Lung (tissue), 12 donors: ENCODE results near the gene POLR3B. TPM values are rescaled to one million over a fixed set of nuclear protein-coding genes. Genes with fewer than 3 reads are reported as not detected.

Source experiments
- ATAC-seq: fragments of 200-7000 bp; cut with Tn5 transposase; one replicate; pipeline ENCODE4 v1.9.1; 2020; ENCODE audit warnings: moderate number of reproducible peaks; ENCODE audit not compliant: insufficient read depth, low FRiP score
- DNase-seq, 3 donors: peaks; one replicate each; pipeline ENCODE4 v3.0.0-alpha.2; 2013 to 2017
- H3K27ac ChIP-seq, 2 donors: one replicate each; pipeline ENCODE4 v1.5.1; 2013; ENCODE audit warnings: mild to moderate bottlenecking in 2 of 2, moderate library complexity in 2 of 2, control low read depth in 1 of 2, inconsistent platforms in 1 of 2, low read depth in 1 of 2, low read length in 1 of 2
- H3K27me3 ChIP-seq, 3 donors: one replicate each; pipeline ENCODE4 v1.5.1; 2013; ENCODE audit warnings: low read length in 2 of 3; ENCODE audit not compliant: control insufficient read depth in 3 of 3, insufficient read depth in 3 of 3
- H3K36me3 ChIP-seq, 4 donors: one replicate each; pipeline ENCODE4 v1.5.1; 2013; ENCODE audit warnings: low read length in 4 of 4, mild to moderate bottlenecking in 1 of 4, moderate library complexity in 1 of 4; ENCODE audit not compliant: control insufficient read depth in 4 of 4, insufficient read depth in 4 of 4
- H3K4me1 ChIP-seq, 5 donors: one replicate each; pipeline ENCODE4 v1.5.1; 2013; ENCODE audit warnings: low read length in 5 of 5, mild to moderate bottlenecking in 2 of 5, moderate library complexity in 1 of 5; ENCODE audit not compliant: control insufficient read depth in 5 of 5, insufficient read depth in 5 of 5
- H3K4me3 ChIP-seq: one replicate; pipeline ENCODE4 v1.5.1; 2013; ENCODE audit warnings: mild to moderate bottlenecking, control low read depth, moderate library complexity
- H3K9ac ChIP-seq, 2 donors: one replicate each; pipeline ENCODE4 v1.5.1; 2013; ENCODE audit warnings: low read length in 2 of 2, control low read depth in 1 of 2; ENCODE audit not compliant: insufficient read depth in 1 of 2
- H3K9me3 ChIP-seq, 4 donors: one replicate each; pipeline ENCODE4 v1.5.1; 2013; ENCODE audit warnings: low read length in 3 of 4, mild to moderate bottlenecking in 1 of 4, moderate library complexity in 1 of 4; ENCODE audit not compliant: control insufficient read depth in 4 of 4, insufficient read depth in 3 of 4
- CTCF ChIP-seq: IDR thresholded peaks from 2 replicates; pipeline ENCODE4 v1.5.1; 2012; ENCODE audit warnings: mild to moderate bottlenecking; ENCODE audit errors: control extremely low read depth, extremely low read depth
- WGBS, 2 donors: extraction: QIAGEN DNeasy Blood & Tissue Kit; methylation state at CpG; one replicate each; pipeline ENCODE4 v1.1.7; 2013; 5-methylcytosine and 5-hydroxymethylcytosine counted together
- polyA plus RNA-seq, 2 donors: library from polyadenylated mRNA; stranded (reverse); fragments of 200-250 nt; gene quantifications; one replicate each; pipeline ENCODE4 v1.2.1, GENCODE V29; 2013
- total RNA-seq, 2 donors: library from RNA; depleted of rRNA in 1 of 2; stranded (reverse); fragments of >200 nt in 1 of 2; gene quantifications; one replicate each; pipeline ENCODE4 v1.2.1, GENCODE V29; 2014 to 2021
- donor health status: control.
- donor health status: control.
- donor health status: Bipolar disorder and iron deficiency.
- donor health status: healthy.
- donor health status: DM: yes; HTN: yes; CAD: no.

POLR3B gene
- total and polyA plus RNA-seq, 4 donors: 3.6 to 13.5 (median 9.0) TPM

- H3K36me3 ChIP-seq: peaks cover 13 to 22% (median 16%) of the 10 kb centered on the region in 4 donors
- no peak for ATAC-seq
Measured at GRCh38 chr12:106392759-106393158, 35.2 kb downstream of the POLR3B start.

GRCh38 chr12:106409878-106410277 is 52.3 kb downstream of the POLR3B start:
- no peaks in the 10 kb centered on the region for H3K27me3 ChIP-seq

More at GRCh38 chr12:106392759-106393158, 35.2 kb downstream of the POLR3B start:
- Histone ChIP-seq H3K27ac (no peak overlapping the region), H3K4me3 (no peak overlapping the region), H3K9me3 (no peaks in the 10 kb centered on the region), H3K9ac (no peak overlapping the region), H3K27me3 (no peaks in the 10 kb centered on the region), H3K4me1 (peaks cover 0 to 3% (median 0%) of the 10 kb centered on the region in 5 donors)
- 72 to 86% methylated on average over 1 of the region's 1 CpG for WGBS, 2 donors
- TF ChIP-seq CTCF: no peak
- no peak for DNase-seq

GRCh38 chr12:106412563-106412962 is 55.0 kb downstream of the POLR3B start:
- H3K9ac ChIP-seq: no peak overlapping the region
- 99 to 100% methylated on average over 1 of the region's 1 CpG for WGBS, 2 donors
- H3K36me3 ChIP-seq: peaks cover 0 to 17% (median 6%) of the 10 kb centered on the region in 4 donors
- no peaks in the 10 kb centered on the region for H3K4me1 ChIP-seq
- ATAC-seq (no peak), DNase-seq (no peak)
- no peak overlapping the region for H3K4me3 ChIP-seq
- no peak overlapping the region for H3K27ac ChIP-seq
- H3K27me3 ChIP-seq: no peaks in the 10 kb centered on the region
- H3K9me3 ChIP-seq: no peaks in the 10 kb centered on the region
- TF ChIP-seq CTCF: no peak

More at GRCh38 chr12:106409878-106410277, 52.3 kb downstream of the POLR3B start:
- DNase-seq: no peak
- Histone ChIP-seq H3K9me3 (no peaks in the 10 kb centered on the region), H3K27ac (no peak overlapping the region), H3K9ac (no peak overlapping the region), H3K36me3 (peaks cover 0 to 13% (median 3%) of the 10 kb centered on the region in 4 donors), H3K4me1 (no peaks in the 10 kb centered on the region), H3K4me3 (no peak overlapping the region)
- TF ChIP-seq CTCF: no peak
- 85 to 97% methylated on average over 2 of the region's 2 CpGs for WGBS, 2 donors
- ATAC-seq: no peak

GRCh38 chr12:106415134-106415533 is 57.6 kb downstream of the POLR3B start:
- H3K27ac ChIP-seq: no peak overlapping the region
- H3K9ac ChIP-seq: no peak overlapping the region
- peaks cover 0 to 3% (median 0%) of the 10 kb centered on the region in 5 donors for H3K4me1 ChIP-seq
- TF ChIP-seq CTCF: no peak
- H3K36me3 ChIP-seq: peaks cover 0 to 16% (median 6%) of the 10 kb centered on the region in 4 donors
- no peaks in the 10 kb centered on the region for H3K27me3 ChIP-seq
- H3K4me3 ChIP-seq: no peak overlapping the region
- no peak for DNase-seq
- H3K9me3 ChIP-seq: no peaks in the 10 kb centered on the region
- ATAC-seq: no peak
